GM19240 (cell line): Measurements from ENCODE around the gene KCNG1.

Experiments
- DNase-seq: peaks from one replicate; pipeline ENCODE4 v3.0.0; 2011; ENCODE audit warnings: low spot score; ENCODE audit not compliant: insufficient read length

The KCNG1 gene

GRCh38 chr20:51014797-51015722, 7.8 kb downstream of the KCNG1 start:
- no peak for DNase-seq

DNA sequence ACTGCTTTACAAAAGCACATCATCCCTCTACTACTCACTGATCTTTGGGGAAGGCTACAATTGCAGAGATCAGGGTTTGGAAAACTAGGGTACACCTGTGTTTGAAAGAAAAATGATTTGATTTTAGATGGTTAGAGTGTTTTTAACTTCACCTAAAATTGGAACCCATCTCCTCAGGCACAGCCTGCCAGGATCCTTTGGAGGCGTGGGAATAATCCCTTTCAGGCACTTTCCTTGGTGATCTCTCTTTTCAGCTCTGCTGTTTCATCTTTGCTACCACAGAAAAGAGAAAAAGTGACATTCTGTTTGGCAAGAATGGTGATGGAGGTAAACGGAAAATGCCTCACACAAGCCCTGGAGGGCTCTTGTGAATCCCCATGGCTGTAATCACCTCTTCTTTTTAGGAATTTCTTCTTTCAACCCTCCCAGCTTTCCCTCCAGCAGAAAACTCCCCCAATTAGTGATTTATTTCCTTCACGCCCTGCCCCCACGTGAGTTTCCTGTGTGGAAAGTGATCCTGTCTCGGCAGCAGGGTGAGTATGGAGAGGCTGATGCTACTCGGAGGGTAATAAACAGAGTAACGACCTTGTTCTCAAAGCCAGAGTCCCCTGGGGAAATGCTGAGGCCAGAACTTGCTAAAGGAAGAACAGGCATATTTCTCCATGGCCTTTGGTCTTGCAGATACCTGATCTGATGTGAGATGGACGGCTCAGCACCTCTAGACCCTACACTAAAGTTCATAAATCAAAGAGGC, 9.2 kb downstream of the KCNG1 start:
- DNase-seq, result no peak

DNA sequence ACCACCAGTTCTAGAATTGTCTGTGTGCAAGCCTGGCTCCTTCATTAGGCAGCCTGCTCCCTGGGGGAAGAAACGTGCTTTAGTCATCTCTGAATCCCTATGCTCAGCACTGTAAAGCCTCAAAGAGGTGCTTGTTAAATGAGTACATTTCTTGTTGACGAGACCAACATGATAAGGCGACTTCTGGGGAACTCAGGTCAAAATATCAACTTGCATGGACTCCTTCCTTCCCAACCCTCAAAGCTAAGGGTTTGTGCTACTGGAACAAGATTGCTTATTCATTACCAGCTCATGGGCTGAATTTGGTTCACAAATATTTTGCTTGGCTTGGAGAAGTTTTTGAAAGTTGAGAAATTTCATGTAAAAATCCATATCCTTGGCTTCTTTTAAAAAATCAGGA, 10.6 kb downstream of the KCNG1 start:
- DNase-seq, result no peak

DNA sequence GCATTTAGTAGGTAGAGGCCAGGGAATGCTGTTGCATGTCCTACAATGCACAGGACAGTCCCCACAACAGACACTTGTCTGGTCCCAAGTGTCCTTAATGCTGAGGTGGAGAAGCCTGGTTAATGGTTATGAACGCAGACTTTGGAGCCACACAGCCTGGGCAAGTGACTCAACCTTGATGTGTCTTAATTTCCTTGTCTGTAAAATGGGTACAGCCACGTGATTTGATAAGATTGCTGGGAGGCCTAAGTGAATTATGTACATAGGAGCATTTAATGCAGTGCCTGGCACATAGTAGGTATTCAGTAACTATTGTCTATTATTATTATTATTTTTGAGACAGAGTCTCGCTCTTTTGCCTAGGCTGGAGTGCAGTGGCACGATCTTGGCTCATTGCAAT, 11.4 kb downstream of the KCNG1 start:
- DNase-seq, result no peak

DNA sequence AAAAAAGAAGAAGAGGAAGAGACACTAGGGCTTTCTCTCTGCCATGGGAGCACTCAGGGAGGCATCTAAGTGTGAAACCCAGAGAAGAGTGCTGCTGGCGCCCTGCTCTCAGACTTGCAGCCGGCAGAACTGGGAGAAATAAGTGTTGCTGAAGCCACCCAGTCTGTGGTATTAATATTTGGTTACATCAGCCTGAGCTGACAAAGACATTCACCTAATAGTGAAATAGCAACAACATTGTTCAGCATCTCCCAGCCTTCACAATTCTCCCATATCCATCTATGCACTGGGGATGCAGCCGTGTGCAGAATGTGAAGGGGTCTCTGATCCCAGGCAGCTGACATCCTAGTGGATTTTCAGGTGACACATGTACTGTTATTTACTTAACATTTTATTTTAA, 12.0 kb downstream of the KCNG1 start:
- no peak for DNase-seq

- no peak for DNase-seq
These were observed 12.9 kb downstream of the KCNG1 start for GRCh38 chr20:51010043-51010365.

- no peak for DNase-seq
These were observed 13.4 kb downstream of the KCNG1 start for GRCh38 chr20:51009303-51010042.

GRCh38 chr20:51008718-51009117, 14.2 kb downstream of the KCNG1 start:
- DNase-seq, result no peak

DNA sequence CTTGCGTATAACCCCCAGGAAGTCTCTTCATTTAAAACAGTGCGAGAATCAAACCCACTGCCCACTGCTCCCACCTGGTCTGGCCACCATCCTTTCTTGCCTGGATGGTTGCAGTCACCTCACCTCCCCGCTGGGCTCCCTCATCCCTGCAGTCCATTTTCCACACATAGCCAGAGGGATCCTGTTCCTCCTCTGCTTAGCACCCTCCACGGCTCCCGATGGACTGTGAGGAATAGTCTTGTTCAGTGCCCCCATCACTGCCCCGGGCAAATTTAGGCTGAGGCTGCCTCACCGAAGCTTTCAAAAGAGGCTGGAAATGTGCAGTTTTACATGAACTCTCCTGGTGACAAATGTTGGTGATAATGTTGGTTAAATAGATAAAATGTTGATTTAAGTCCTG, 17.7 kb downstream of the KCNG1 start:
- DNase-seq, result no peak

GRCh38 chr20:51004781-51005180, 18.1 kb downstream of the KCNG1 start:
- no peak for DNase-seq

DNA sequence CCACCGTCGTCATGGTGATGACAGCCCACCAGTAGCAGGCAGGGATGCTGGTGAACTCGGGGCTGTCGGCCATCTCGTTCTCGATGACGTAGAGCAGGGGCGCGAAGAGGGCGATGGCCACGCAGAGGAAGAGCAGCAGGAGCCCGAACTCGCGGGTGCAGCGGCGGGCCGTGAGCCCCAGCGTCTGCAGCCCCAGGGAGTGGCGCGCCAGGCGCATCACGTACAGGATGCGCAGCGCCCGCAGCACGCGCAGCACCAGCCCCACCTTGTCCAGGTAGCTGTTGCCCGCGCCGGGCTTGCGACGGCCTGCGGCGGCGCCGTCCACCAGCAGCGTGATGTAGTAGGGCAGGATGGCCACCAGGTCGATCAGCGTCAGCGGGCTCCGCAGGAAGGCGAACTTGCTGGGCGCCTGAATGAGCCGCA, 18.6 kb downstream of the KCNG1 start:
- no peak for DNase-seq

DNA sequence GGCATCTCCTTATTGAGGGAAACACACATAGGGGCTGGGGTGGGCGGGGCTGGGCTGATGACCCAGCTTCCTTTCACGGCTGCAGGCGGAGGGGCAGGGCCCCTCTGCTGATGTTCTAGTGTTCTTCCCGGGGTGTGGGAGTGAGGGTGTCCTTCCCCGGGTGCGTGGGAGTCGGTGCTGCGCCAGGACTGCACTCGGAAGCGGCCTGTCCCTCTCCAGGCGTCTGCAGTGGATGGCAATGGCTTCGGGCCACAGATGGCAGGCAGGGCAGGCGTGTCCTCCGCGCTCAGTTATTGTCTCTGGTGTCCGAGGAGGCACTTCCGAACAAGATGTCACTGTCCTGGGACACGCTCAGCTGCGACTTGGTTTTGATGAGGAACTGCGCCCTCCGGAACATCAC, 19.2 kb downstream of the KCNG1 start:
- DNase-seq, result no peak

DNA sequence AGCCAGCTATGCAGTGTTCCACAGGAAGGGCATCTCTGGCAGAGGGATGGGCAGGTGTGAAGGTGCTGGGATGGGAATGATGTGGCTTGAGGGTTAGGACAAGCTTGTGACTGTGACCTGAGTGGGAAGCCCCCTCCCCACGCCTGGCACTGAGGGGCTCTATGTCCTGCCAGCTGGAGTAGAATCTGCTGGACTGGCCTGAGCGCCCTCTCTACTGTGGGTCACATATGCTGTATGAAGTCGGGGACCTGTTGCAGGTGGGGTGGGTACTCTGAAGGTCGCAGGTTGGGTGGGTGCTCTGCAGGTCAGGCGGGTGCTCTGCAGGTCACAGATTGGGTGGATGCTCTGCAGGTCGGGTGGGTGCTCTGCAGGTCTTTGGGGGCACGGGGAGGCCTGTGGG, 20.3 kb downstream of the KCNG1 start:
- no peak for DNase-seq

DNA sequence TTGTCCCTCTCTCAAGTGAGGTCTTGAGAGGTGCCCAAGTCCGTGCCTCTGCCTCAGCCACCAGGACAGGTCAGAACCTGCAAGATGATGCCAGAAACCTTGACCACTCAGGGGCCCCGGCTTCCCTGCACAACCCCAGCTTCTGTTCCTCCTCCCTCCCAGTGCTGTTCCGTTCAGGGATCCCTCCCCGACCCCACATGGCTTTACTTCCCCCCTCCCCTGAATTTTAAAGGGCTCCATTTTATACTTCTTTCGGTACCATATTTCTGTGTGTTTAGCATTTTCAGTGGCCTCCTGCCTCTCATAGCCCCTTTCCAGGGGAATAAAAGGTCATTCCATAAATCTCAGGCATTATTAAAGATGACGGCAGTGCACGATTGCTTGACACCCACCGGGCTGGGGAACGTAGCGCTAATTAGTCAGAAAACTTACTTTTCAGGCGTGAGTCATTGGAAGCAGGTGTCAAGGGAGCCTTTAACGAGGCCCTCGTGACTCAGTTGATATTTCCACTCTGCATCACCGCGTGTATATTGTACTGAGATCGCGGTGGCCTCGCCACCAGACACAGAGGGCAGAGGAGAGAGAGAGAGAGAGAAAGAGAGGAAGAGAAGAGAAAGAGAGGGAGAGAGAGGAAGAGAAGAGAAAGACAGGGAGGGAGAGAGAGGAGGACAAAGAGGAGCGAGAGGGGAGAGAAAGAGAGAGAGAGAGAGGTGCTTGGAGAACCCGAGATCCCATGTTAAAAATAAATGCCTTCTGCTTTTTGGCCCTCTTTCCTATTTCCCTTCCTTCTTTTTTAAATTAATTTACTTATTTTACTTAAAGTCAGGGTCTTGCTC, 21.3 kb downstream of the KCNG1 start:
- DNase-seq, result no peak

- no peak for DNase-seq
These were observed 23.6 kb downstream of the KCNG1 start for GRCh38 chr20:50999355-50999754.

GRCh38 chr20:50996901-50997865, 25.7 kb downstream of the KCNG1 start:
- no peak for DNase-seq

- DNase-seq, result no peak
These were observed 27.4 kb downstream of the KCNG1 start for GRCh38 chr20:50995506-50995905.

DNA sequence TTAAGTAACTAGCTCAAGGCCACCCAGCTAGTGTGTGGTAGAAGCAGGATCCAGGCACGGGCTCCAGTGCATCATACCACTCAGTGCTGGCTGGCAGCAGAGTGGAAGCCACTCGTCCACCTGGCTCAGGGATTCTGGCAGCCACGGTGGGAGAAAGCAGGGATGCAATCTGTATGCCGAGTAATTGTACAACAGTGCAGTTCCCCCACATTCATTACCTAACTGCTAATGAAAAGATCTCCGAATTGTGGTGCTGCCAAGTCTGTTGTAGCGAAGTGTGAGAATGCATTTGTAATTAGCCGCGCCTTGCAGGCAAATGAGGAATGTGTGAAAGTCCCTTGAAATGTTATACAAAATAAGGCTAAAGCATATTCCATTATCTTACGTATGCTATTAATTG, 29.0 kb downstream of the KCNG1 start:
- no peak for DNase-seq

DNA sequence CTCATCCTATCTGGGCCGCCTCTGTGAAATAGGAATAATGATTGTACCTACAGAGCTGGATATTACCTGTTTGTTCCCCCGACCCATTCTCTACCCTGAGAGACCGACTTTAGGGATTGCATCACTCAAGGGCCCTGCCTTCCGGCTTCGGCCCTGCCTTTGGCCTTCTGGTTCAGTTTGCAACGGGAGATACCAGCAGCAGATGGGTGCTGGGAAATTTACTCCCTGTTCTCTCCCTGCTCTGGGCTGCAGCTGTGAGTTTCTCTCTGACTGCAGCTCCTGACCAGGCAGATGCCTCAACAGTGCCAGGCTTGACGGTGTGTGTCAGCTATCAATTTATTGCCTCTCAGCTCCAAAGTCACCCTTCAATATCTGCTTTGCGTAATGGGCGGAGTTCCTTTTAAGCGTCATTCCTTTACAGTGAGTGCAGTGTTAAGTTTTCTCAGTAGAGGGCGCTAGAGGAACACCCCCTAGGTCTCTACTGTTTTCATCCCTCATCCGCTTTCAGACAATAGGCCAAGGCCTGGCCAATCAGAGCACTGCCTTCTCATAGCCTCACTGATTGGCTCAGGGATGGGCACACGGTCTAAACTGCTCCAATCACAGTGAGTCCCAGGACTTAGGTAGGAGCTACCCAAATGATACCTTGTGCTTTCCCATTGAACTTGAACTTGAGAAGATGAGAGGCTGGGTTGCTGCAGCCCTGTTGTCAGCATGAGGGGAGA, 30.0 kb downstream of the KCNG1 start:
- peak; percentile 46 for DNase-seq
